GM18508 (cell line): ENCODE data around the gene RNF121.
"Not testable (repeated sequence)": the region's sequence is repeated elsewhere in the genome, so short reads cannot be mapped to it uniquely, and the experiment has no call there.

Experiments used
- ATAC-seq: cut with Tn5 transposase; IDR thresholded peaks from one replicate; pipeline ENCODE4 v1.9.1; 2021; ENCODE audit warnings: moderate number of reproducible peaks; ENCODE audit not compliant: insufficient read depth, unreplicated experiment

The RNF121 gene

GRCh38 chr11:71928737-71929443 lies at the start of gene RNF121:
Gene RNF121 (plus strand): TSS chr11:71929046. CDS start chr11:71929062, 16 bp downstream.
- no peak for ATAC-seq

DNA sequence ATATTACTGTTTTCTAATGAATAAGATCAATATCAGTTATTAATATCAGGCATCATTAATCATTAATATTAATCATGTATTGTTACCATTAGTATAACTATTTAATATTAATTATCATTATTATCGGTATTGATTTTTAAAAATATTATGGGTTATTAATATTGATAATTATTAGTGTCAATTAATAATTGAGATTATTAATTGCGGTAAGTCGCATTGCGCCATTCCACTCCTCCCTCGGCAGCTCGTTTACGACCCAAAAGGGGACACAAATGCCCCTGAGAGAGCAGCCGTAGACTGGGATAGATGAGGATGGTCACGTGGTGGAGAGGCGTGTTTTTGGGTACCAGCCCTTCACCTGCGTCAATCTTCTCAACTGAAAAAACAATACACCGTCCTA lies 43.0 kb upstream of the RNF121 start:
- not testable (repeated sequence) for ATAC-seq

DNA sequence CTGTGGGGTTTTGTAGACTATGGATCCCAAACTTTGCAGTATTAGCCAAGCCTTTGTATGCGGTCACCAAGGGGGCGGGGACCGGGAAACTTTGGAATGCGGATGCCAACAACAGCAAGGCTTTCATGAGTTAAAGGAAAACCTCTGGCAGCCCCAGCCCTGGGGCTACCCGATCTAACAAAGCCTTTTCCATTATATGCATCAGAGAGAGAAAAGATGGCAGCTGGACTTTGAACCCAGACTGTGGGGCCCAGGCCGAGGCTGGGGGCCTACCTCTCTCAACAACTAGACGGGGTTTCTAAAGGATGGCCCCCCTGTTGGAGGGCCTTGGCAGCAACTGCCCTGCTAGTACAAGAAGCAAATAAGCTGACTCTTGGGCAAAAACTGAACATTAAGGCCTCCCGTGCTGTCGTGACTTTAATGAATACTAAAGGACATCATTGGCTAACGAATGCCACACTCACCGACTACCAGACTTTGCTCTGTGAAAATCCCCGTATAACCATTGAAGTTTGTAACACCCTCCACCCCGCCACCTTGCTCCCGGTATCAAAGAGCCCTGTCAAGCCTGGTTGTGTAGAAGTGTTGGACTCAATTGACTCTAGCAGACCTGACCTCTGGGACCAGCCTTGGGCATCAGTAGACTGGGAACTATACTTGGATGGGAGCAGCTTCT lies 40.4 kb upstream of the RNF121 start:
- not testable (repeated sequence) for ATAC-seq

DNA sequence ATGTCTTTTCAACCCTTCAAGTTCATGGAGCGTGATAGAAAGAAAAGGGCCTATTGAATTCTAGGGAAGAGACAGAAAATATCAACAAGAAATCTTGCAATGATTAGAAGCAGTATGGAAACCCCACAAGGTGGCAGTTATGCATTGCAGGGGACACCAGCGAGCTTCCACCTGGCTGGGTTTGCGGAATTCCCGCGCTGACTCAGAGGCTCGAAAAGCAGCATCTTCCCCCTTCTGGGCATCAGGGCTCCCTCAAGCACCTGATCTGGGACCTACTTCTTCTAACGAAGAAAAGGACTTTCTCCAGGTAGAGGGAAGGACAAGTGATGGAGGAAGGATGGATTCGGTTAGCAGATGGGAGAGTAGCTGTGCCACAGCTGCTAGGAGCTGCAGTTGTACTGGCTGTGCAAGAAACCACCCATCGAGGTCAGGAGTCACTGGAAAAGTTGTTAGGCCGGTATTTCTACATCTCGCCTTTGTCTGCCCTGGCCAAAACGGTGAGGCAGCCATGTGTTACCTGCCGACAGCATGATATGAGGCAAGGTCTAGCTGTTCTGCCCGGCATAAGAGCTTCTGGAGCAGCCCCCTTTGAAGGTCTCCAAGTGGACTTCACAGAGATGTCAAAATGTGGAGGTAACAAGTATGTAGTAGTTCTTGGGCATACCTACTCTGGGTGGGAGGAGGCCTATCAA lies 39.5 kb upstream of the RNF121 start:
- not testable (repeated sequence) for ATAC-seq

GRCh38 chr11:71895961-71896360 lies 32.9 kb upstream of the RNF121 start:
- no peak for ATAC-seq

- not testable (repeated sequence) for ATAC-seq
Observed at GRCh38 chr11:71901137-71901536, 27.7 kb upstream of the RNF121 start.

DNA sequence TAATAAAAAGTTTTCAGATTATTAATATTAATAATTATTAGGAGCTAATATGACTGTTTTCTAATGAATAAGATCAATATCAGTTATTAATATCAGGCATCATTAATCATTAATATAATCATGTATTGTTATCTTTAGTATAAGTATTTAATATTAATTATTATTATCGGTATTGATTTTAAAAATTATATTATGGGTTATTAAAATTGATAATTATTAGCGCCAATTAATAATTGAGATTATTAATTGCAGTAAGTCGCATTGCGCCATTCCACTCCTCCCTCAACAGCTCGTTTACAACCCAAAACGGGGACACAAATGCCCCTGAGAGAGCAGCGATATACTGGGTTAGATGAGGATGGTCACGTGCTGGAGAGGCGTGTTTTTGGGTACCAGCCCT lies 20.6 kb upstream of the RNF121 start:
- ATAC-seq: no peak

DNA sequence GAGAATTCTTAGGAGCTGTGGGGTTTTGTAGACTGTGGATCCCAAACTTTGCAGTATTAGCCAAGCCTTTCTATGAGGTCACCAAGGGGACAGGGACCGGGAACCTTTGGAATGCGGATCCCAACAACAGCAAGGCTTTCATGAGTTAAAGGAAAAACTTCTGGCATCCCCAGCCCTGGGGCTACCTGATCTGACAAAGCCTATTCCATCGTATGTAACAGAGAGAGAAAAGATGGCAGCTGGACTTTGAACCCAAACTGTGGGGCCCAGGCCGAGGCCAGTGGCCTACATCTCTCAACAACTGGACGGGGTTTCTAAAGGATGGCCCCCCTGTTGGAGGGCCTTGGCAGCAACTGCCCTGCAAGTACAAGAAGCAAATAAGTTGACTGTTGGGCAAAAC lies 18.1 kb upstream of the RNF121 start:
- not testable (repeated sequence) for ATAC-seq

DNA sequence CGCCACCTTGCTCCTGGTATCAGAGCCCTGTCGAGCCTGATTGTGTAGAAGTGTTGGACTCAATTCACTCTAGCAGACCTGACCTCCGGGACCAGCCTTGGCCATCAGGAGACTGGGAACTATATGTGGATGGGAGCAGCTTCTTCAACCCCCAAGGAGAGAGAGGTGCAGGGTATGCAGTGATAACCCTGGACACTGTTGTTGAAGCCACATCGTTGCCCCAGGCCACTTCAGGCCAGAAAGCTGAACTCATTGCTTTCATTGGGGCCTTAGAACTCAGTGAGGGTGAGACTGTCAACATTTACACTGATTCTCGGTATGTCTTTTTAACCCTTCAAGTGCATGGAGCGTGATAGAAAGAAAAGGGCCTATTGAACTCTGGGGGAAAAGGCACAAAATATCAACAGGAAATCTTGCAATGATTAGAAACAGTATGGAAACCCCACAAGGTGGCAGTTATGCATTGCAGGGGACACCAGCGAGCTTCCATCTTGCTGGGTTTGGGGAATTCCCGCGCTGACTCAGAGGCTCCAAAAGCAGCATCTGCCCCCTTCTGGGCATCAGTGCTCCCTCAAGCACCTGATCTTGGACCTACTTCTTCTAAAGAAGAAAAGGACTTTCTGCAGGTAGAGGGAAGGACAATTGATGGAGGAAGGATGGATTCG lies 17.4 kb upstream of the RNF121 start:
- ATAC-seq: not testable (repeated sequence)

DNA sequence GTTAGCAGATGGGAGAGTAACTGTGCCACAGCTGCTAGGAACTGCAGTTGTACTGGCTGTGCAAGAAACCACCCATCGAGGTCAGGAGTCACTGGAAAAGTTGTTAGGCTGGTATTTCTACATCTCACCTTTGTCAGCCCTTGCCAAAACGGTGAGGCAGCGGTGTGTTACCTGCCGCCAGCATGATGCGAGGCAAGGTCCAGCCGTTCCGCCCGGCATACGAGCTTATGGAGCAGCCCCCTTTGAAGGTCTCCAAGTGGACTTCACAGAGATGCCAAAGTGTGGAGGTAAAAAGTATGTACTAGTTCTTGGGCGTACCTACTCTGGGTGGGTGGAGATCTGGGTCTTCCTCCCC lies 16.9 kb upstream of the RNF121 start:
- not testable (repeated sequence) for ATAC-seq

DNA sequence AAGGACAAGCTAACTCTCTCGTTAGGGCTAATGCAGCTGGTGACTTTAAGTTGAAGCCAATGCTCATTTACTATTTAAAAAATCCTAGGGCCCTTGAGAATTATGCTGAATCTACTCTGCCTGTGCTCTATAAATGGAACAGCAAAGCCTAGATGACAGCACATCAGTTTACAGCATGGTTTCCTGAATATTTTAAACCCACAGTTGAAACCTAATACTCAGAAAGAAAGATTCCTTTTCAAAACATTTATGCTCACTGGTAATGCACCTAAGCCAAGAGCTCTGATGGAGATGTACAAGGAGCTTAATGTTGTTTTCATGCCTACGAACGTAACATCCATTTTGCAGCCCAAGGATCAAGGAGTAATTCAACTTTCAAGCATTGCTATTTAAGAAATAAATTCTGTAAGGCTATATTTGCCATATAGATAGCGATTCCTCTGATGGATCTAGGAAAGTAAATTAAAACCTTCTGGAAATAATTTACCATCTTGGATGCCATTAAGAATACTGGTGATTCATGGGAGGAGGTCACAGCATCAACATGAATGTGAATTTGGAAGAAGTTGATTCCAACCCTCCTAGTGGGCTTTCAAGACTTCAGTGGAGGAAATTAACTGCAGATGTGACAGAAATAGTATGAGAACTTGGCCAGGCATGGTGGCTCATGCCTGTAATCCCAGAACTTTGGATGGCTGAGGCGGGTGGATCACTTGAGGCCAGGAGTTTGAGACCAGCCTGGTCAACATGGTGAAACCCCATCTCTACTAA lies 14.9 kb upstream of the RNF121 start:
- ATAC-seq: no peak

DNA sequence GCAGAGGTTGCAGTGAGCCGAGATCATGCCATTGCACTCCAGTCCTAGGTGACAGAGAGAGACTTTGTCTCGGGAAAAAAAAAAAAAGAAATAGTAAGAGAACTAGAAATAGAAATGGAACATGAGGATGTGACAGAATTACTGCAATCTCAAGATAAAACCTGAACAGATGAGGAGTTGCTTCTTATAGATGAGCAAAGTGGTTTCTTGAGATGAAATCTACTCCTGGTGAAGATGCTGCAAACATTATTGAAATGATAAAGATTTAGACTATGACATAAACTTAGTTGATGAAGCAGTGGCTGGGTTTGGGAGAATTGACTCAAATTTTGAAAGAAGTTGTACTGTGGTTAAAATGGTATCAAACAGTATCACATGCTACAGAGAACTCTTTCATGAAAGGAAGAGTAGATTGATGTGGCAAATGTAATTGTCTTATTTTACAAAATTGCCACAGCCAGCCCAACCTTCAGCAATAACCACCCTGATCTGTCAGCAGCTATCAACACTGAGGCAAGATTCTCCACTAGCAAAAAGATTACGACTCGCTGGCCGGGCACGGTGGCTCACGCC lies 14.1 kb upstream of the RNF121 start:
- no peak for ATAC-seq

GRCh38 chr11:71917646-71918140 lies 11.2 kb upstream of the RNF121 start:
- ATAC-seq: no peak

GRCh38 chr11:71927820-71928736 lies 768 bp upstream of the RNF121 start, which contains the start of gene XNDC1N:
Gene XNDC1N (minus strand): TSS chr11:71928594. CDS start chr11:71923353, 5,241 bp downstream.
- ATAC-seq: no peak

DNA sequence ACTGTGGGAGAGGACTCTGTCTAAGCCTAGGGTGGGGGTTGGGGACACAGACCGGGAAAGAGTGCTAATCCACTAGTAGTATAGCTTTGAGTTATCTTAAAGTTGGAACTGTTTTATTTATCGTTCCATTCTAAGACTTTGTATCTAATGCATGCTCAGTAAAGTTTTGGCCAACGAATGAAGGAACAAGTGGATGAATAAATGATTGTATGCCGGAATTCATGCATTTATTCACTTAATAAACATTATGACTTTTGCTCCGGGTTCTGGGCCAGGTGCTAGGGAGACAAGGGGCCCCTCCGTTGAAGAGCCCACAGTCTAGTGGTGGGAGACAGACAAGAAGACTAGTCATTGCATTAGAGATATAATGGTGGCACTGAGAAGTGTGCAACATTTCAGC lies 645 bp downstream of the RNF121 start:
- ATAC-seq: no peak

DNA sequence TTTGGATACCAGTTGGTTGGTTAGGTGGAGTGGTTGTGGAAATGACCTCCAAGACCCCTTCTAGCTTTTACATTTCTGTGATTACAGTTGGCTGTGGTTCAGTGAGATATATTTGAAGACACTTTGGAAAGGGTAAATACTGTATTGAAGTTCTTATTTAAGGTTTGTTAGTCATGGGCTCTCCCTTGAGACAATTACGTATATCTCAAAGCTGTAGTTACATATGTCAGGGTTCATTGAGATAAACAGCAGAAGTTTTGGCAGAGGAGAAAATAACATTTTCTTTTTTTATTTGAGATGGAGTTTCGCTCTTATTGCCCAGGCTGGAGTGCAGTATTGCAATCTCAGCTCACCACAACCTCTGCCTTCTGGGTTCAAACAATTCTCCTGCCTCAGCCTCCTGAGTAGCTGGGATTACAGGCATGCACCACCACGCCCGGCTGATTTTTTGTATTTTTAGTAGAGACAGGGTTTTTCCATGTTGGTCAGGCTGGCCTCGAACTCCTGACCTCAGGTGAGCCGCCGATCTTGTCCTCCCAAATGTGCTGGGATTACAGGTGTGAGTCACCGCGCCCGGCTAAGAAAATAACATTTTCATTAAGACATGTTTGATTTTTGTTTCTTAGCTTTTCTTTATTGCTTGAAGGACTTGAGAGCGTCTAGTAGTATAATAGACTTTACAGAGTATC lies 1.9 kb downstream of the RNF121 start:
- no peak for ATAC-seq

DNA sequence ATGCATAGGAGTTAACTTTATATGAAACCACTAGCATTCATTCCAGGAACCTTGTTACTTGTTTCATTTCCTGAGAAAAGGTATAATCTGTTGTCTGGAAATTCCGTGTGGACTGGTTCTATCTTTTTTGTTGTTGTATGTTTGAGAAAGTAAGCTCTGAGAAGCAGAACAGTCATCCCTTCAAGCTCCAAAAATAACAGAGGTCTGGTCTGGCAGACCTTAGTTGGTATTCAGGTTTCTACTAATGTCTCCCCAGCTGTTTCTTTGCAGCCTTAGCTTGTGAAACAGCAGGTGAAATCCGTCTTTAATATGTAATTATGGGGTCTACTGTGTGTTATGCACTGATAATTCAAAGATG lies 2.4 kb downstream of the RNF121 start:
- no peak for ATAC-seq
